ENCODE results near the gene REEP2.

DNA sequence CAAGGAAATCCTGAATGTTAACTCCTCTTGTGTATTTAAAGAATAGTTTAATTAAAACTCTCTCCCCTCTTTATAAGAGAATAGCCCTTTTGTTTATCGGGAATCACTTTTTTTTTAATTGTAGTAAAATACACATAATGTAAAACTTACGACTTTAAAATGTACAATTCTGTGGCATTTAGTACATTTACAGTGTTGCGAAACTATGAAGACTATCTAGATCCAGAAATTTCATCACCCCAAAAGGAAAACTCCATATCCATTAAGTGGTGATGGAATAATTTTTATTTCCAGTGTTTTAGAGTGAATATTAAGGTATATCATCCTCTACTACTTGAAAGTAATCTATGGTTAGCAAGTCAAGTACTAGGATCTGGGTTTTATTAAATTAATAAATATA is 49.5 kb upstream of the REEP2 start:
- TF ChIP-seq CTCF (IDR thresholded peaks at IDR 0.05) (no peak), POLR2A (IDR thresholded peaks at IDR 0.05) (no peak)

Data from uterus (tissue), 2 donors.